HepG2 (cell line): Measurements from ENCODE around the gene CNFN. TPM values are rescaled to one million over a fixed set of nuclear protein-coding genes. Genes with fewer than 3 reads are reported as not detected.

Experiments used
- ATAC-seq: fragments of 200-7000 bp; cut with Tn5 transposase; 3 replicates; pipeline ENCODE4 v1.9.1; 2020; ENCODE audit warnings: mild to moderate bottlenecking, moderate library complexity
- BruUV-seq: library from RNA; stranded (reverse); fragments of 400-500 nt; replicated peaks from 2 replicates; lab custom pipeline; 2021; lab: Mats Ljungman, UMichigan
- CTCF ChIA-PET: fragments of 300-600 bp; formaldehyde crosslinking; extraction: SDS; loops from one replicate; lab custom pipeline; 2021; ENCODE audit warnings: low total read pairs, inconsistent platforms, low intra/inter-chr PET ratio; lab: Yijun Ruan, JAX
- POLR2A ChIA-PET: fragments of 350-600 bp; sonication (Branson Sonifier 250); formaldehyde crosslinking; loops from one replicate; lab custom pipeline; 2020; ENCODE audit warnings: antibody characterized with exemption, inconsistent platforms; lab: Yijun Ruan, JAX
- DNase-seq: peaks from one replicate; pipeline ENCODE4 v3.0.0-alpha.2; 2015; ENCODE audit warnings: low spot score
- FAIRE-seq: peaks from 3 replicates; lab custom pipeline; 2011; peaks lifted over from hg19 to GRCh38; lab: Jason Lieb, UNC
- H2AFZ ChIP-seq: one replicate; pipeline ENCODE4 v1.6.1; 2011; ENCODE audit warnings: low read length, inconsistent platforms
- H3K27ac ChIP-seq: fragments of 300-600 bp; 3 replicates; pipeline ENCODE4 v1.8.0; 2011; ENCODE audit warnings: mixed run types, mild to moderate bottlenecking, mixed read lengths, low read length, inconsistent platforms; ENCODE audit not compliant: insufficient read depth; ENCODE audit errors: extremely low read length
- H3K27me3 ChIP-seq, 2 experiments: fragments of 200-600 bp in 1 of 2; 2 replicates in 1 of 2; 3 replicates in 1 of 2; pipeline versions ENCODE4 v1.6.0 to v1.8.0; 2011; ENCODE audit warnings: low read length in 2 of 2, mild to moderate bottlenecking in 2 of 2, moderate library complexity in 2 of 2, inconsistent platforms in 1 of 2; ENCODE audit not compliant: insufficient read depth in 2 of 2, control insufficient read depth in 1 of 2
- H3K36me3 ChIP-seq, 2 experiments: fragments of 200-600 bp in 1 of 2; replicated peaks in 1 of 2; 2 replicates in 1 of 2; 3 replicates in 1 of 2; pipeline versions ENCODE4 v1.5.1 to v1.8.0; 2011; ENCODE audit warnings: low read length in 2 of 2, inconsistent platforms in 1 of 2; ENCODE audit not compliant: insufficient read depth in 2 of 2, control insufficient read depth in 1 of 2
- H3K4me1 ChIP-seq: 2 replicates; pipeline ENCODE4 v1.5.1; 2012; ENCODE audit warnings: low read length, inconsistent platforms; ENCODE audit not compliant: insufficient read depth
- H3K4me2 ChIP-seq: 2 replicates; pipeline ENCODE4 v1.6.0; 2011; ENCODE audit warnings: low read depth, low read length, inconsistent platforms
- H3K4me3 ChIP-seq, 3 experiments: fragments of 200-600 bp in 1 of 3; sonication (generic), shearing (Covaris generic) in 1 of 3; replicated peaks in 1 of 3; 2 replicates each; pipeline ENCODE4 v1.5.1; 2011 to 2016; ENCODE audit warnings: low read length in 3 of 3, inconsistent platforms in 2 of 3, low read depth in 2 of 3, mild to moderate bottlenecking in 2 of 3, control low read depth in 1 of 3, mixed read lengths in 1 of 3; ENCODE audit not compliant: insufficient read depth in 1 of 3
- H3K79me2 ChIP-seq: one replicate; pipeline ENCODE4 v1.6.1; 2011; ENCODE audit warnings: low read length, inconsistent platforms; ENCODE audit not compliant: insufficient read depth
- H3K9ac ChIP-seq: 2 replicates; pipeline ENCODE4 v1.6.0; 2011; ENCODE audit warnings: mild to moderate bottlenecking, low read depth, low read length, inconsistent platforms; ENCODE audit not compliant: insufficient read depth
- H3K9me3 ChIP-seq: 2 replicates; pipeline ENCODE4 v1.5.1; 2012; ENCODE audit warnings: mild to moderate bottlenecking, low read length
- H4K20me1 ChIP-seq: 2 replicates; pipeline ENCODE4 v1.6.0; 2011; ENCODE audit warnings: inconsistent platforms, mild to moderate bottlenecking, low read length, moderate library complexity; ENCODE audit not compliant: insufficient read depth
- ARHGAP35 ChIP-seq: sonication (generic); formaldehyde crosslinking; IDR thresholded peaks from 2 replicates; pipeline ENCODE4 v1.9.0; 2022; ENCODE audit warnings: mild to moderate bottlenecking, inconsistent platforms, moderate library complexity, missing genetic modification reagents, borderline replicate concordance
- HMG20A ChIP-seq: IDR thresholded peaks from 2 replicates; pipeline ENCODE4 v1.6.1; 2016; ENCODE audit warnings: borderline replicate concordance
- SSRP1 ChIP-seq: IDR thresholded peaks from 2 replicates; pipeline ENCODE4 v1.6.1; 2016; ENCODE audit warnings: control low read depth
- ZSCAN22 ChIP-seq: sonication (generic); formaldehyde crosslinking; IDR thresholded peaks from 2 replicates; pipeline ENCODE4 v1.4.0; 2020; ENCODE audit warnings: mild to moderate bottlenecking, missing genetic modification reagents
- WGBS: methylation state at CpG from one replicate; pipeline ENCODE4 v1.1.6; 2017; ENCODE audit warnings: low lambda C conversion rate; 5-methylcytosine and 5-hydroxymethylcytosine counted together
- in situ Hi-C: cut with HindIII; loops from 2 replicates; pipeline ENCODE4 v1.10.0; 2017; ENCODE audit warnings: low pct_unique_long_range_greater_than_20kb; ENCODE audit not compliant: extremely low pct_ligation_motif_present
- intact Hi-C: fragments of 100-400 bp; cut with micrococcal nuclease; formaldehyde crosslinking; loops from one replicate; pipeline ENCODE4 v1.10.0; 2022; ENCODE audit not compliant: unreplicated experiment
- polyA plus RNA-seq, 8 experiments: library from polyadenylated mRNA; depleted of rRNA in 3 of 8; stranded (reverse) in 7 of 8; unstranded in 1 of 8; fragments of >200 nt; fragmentation: Illumina TruSeq in 4 of 8; extraction: Trizol in 4 of 8; gene quantifications; 2 replicates each; pipeline versions ENCODE4 v1.2.1 to v1.2.3, GENCODE V29; 2011 to 2016; ENCODE audit warnings: low read depth in 4 of 8, missing spikeins in 1 of 8, mixed read lengths in 1 of 8; ENCODE audit not compliant: insufficient read depth in 1 of 8
- total RNA-seq, 5 experiments: library from RNA; depleted of rRNA; stranded (reverse); fragments of >200 nt; fragmentation: Illumina TruSeq; extraction: Trizol; gene quantifications; 2 replicates each; pipeline ENCODE4 v1.2.3, GENCODE V29; 2016; ENCODE audit warnings: low read depth in 1 of 5

The CNFN gene
- total and polyA plus RNA-seq, 2 of the 13 experiments (the other 11 are each of a cell fraction or from before 2014, with no cell fraction given) = 0.35 to 1.1 TPM

DNA sequence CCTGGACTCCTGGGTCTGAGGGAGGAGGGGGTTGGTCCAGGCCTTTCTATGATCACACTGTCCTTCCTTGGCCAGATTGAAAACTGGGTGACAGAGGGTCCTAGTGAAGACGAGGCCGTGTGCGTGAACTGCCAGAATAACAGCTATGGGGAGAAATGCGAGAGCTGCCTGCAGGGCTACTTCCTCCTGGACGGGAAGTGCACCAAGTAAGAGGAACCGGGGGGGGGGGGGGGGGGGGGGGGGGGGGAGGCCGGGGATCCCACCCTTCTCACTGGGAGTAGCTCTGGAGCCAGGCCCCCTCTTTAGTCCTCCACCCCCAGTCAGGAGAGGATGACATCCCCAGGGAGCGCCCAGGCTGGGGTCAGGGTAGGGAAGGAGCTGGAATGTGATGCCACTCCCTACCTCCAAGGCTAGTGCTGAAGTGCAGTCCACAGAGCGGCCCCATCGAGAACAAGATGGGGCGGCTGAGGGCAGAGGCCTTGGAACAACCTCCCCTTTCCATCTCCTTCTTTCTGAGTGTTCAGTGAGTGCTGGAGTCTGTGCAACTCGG is 19.4 kb downstream of the CNFN start:
- TF ChIP-seq HMG20A (CRISPR knock-in tag) = no peak
- H3K4me3 ChIP-seq = no peak overlapping the region
- CTCF ChIA-PET = no interaction called here
- H3K27ac ChIP-seq = no peak overlapping the region
- no peak for DNase-seq
- no peaks in the 10 kb centered on the region for H3K36me3 ChIP-seq
- intact Hi-C loops = no loop called here
- in situ Hi-C loops = no loop called here
- no peaks in the 10 kb centered on the region for H3K9me3 ChIP-seq
- POLR2A ChIA-PET = no interaction called here
- H3K4me1 ChIP-seq = no peaks in the 10 kb centered on the region
- no peaks in the 10 kb centered on the region for H3K27me3 ChIP-seq
- no peak overlapping the region for H2AFZ ChIP-seq
- no peak overlapping the region for H3K9ac ChIP-seq
- H4K20me1 ChIP-seq = no peaks in the 10 kb centered on the region
- no peaks in the 10 kb centered on the region for H3K79me2 ChIP-seq
- no peak overlapping the region for H3K4me2 ChIP-seq
- WGBS = 96% methylated on average over 6 of the region's 12 CpGs
- ATAC-seq = no peak
- FAIRE-seq = no peak
- no TSS peak for BruUV-seq

GRCh38 chr19:42370068-42370520 is 20.0 kb downstream of the CNFN start:
- no peak overlapping the region for H2AFZ ChIP-seq
- no peaks in the 10 kb centered on the region for H3K27me3 ChIP-seq
- in situ Hi-C loops (no loop called here), intact Hi-C loops (no loop called here)
- no peak overlapping the region for H3K4me2 ChIP-seq
- FAIRE-seq (no peak), DNase-seq (no peak), ATAC-seq (no peak)
- BruUV-seq = no TSS peak
- no peaks in the 10 kb centered on the region for H4K20me1 ChIP-seq
- no peak overlapping the region for H3K9ac ChIP-seq
- no peaks in the 10 kb centered on the region for H3K36me3 ChIP-seq
- H3K9me3 ChIP-seq = no peaks in the 10 kb centered on the region
- ChIA-PET POLR2A (no interaction called here), CTCF (no interaction called here)
- H3K27ac ChIP-seq = no peak overlapping the region
- H3K4me1 ChIP-seq = no peaks in the 10 kb centered on the region
- H3K79me2 ChIP-seq = no peaks in the 10 kb centered on the region
- H3K4me3 ChIP-seq = no peak overlapping the region
- 97% methylated on average over 9 of the region's 9 CpGs for WGBS
- TF ChIP-seq ZSCAN22 (CRISPR knock-in tag) = 0 out of 2 replicates have a peak, but pooled peaks have one; percentile 55
- no peak for TF ChIP-seq SSRP1 (CRISPR knock-in tag)
- TF ChIP-seq ARHGAP35 = no peak
